GM12865 (cell line): ENCODE measurements around the gene GABRB1.
"Not testable (repeated sequence)": the region's sequence is repeated elsewhere in the genome, so short reads cannot be mapped to it uniquely, and the experiment has no call there.

Source experiments
- DNase-seq: peaks from one replicate; pipeline ENCODE4 v3.0.0; 2010; ENCODE audit warnings: low read depth
- H3K4me3 ChIP-seq: 2 replicates; pipeline ENCODE4 v1.5.1; 2011; ENCODE audit warnings: mild to moderate bottlenecking, low read depth, low read length, control low read depth
- TF ChIP-seq, protein P1 (sequence below): IDR thresholded peaks from 2 replicates; pipeline ENCODE4 v1.5.1; 2011; ENCODE audit warnings: low read length, control low read depth, low read depth, inconsistent platforms; ENCODE audit not compliant: insufficient read depth; ENCODE audit errors: missing control alignments

The GABRB1 gene

DNA sequence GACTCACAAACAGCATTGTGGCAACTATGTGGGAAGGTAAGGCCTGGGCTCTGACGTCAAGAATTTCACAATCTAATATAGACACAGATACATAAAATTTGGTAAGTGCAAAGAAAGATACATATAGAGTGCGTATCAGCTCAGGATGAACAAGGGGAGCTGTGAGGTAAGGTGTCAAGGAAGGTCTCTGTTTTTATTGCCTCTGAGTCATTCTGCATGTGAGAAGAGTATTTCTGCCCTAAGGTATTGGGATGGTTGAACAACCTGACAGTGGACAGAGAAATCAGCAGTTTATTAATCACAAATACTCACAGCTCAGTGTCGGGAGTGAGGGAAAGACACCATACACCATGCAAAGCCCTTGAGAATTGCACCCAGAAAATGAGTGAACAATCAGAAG, 342.3 kb downstream of the GABRB1 start:
- DNase-seq, result no peak
- H3K4me3 ChIP-seq, result no peak overlapping the region
- TF ChIP-seq, protein P1, sequence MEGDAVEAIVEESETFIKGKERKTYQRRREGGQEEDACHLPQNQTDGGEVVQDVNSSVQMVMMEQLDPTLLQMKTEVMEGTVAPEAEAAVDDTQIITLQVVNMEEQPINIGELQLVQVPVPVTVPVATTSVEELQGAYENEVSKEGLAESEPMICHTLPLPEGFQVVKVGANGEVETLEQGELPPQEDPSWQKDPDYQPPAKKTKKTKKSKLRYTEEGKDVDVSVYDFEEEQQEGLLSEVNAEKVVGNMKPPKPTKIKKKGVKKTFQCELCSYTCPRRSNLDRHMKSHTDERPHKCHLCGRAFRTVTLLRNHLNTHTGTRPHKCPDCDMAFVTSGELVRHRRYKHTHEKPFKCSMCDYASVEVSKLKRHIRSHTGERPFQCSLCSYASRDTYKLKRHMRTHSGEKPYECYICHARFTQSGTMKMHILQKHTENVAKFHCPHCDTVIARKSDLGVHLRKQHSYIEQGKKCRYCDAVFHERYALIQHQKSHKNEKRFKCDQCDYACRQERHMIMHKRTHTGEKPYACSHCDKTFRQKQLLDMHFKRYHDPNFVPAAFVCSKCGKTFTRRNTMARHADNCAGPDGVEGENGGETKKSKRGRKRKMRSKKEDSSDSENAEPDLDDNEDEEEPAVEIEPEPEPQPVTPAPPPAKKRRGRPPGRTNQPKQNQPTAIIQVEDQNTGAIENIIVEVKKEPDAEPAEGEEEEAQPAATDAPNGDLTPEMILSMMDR, result no peak

DNA sequence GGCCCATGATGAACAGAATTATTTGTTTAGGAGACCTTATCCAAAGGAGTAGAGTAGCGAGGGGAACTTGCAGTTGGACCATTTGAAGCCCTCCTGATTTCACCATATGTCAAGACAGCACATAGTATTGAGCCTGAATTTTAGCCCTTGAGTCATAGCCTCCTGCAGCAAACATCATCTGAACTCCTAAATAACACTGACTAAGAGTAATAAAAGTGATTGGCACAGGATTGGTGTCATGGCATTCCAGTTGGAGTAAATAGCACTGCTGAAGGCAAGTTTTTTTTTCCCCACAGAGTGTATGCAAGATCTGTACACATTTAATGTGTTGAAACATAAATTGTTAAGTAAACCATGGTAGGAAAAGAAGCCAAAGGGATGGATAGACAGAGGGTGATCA, 343.1 kb downstream of the GABRB1 start:
- DNase-seq, result no peak
- TF ChIP-seq, protein P1, result no peak
- H3K4me3 ChIP-seq, result no peak overlapping the region

DNA sequence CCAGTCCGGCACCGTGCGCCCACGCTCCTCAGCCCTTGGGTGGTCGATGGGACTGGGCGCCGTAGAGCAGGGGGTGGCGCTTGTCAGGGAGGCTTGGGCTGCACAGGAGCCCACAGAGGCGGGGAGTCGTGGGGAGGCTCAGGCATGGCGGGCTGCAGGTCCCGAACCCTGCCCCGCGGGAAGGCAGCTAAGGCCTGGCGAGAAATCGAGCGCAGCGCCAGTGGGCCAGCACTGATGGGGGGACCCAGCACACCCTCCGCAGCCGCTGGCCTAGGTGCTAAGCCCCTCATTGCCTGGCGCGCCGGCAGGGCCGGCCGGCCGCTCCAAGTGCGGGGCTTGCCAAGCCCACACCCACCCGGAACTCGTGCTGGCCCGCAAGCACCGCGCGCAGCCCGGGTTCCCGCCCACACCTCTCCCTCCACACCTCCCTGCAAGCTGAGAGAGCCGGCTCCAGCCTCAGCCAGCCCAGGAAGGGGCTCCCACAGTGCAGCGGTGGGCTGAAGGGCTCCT, 346.7 kb downstream of the GABRB1 start:
- H3K4me3 ChIP-seq, DNase-seq: not testable (repeated sequence)

DNA sequence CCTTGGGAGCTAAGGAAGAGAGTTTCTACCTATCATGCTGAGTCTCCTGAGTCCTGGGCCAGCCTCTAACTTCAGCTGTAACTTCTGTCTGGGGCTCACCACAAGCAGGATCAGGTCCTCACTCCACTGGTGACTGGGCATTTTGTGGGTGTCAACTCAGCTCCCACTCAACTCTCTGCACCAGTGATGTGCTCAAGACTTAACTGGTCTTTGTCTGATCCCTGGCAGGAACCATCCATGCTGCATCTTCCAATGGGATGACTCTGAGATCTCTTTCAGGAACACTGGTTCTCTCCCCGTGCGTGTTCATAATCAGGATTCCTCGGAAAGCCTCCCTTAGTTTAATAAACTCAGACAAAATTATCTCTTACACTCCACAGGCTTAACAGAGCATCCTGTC, 349.8 kb downstream of the GABRB1 start:
- no peak overlapping the region for H3K4me3 ChIP-seq
- DNase-seq, result no peak
- TF ChIP-seq, protein P1, result no peak

DNA sequence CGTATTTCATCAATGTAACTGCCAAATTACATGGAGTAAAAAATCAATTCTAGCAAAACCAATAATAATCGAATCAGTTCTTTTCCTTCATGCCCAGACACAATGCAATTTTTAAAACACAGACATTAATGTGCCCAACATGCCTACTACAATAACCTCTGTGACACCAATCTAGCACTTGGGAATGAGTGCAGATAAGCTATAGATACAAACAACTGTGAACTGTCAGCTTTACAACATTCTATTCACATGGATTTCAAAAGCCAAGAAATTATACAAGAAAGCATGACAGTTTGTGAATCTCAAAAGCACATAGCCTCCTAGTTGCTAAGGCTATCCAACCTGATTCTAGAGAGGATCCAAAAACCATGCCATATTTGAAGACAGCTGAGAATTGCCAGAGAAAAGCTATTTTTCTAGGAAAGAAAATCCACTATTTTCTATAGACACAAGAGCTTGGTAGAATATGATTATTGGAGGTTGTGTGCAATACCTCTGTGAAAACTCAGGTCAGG, 351.5 kb downstream of the GABRB1 start:
- no peak for DNase-seq
- H3K4me3 ChIP-seq, result no peak overlapping the region
- TF ChIP-seq, protein P1, result no peak

DNA sequence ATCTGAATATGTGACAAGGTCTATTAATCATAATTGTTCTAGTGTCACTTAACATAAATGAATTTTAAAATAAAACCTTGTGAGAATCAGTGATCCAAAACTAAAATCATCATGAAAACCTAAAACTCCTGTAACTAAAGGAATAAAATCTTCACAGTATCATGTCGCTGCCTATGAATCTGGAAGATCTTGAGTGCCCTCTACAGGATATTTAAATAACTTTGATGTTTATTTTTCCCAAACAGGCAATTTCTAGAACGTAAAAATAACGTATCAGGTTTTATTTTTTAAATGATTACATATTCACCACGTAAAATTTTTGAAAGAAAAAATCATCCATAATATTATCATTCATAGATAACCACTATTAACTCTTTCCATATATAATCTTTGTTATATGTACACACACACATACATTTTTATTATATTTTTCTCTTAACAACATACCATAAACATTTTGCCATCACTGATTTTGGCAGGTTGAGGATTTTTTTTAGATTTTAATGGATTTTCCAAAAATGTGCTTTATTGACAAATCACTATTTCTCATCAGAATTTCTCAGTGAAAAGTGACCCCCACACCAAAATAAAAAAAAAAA, 352.6 kb downstream of the GABRB1 start:
- TF ChIP-seq, protein P1, result peak; percentile 37
- no peak overlapping the region for H3K4me3 ChIP-seq
- peak; percentile 23 for DNase-seq

DNA sequence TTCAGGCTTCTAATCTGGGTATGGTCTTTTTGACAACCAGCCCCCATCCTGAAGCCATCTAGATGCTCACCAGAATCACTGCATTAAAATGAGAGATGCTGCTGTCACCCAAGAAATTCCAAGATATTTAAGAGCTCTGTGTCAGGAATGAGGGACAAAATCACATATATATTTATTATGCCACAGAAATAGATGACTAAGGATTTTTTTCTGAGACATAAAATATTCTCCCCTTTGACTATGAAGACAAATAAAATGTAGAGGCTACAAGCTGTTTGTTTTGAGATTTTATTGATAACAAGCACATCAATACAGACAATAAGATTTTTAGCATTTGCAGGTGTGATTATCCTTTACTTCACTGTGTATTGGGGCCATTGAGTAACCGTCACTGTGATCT, 354.8 kb downstream of the GABRB1 start:
- TF ChIP-seq, protein P1, result no peak
- no peak for DNase-seq
- H3K4me3 ChIP-seq, result no peak overlapping the region
